NCI-H2196 treated with DMSO at 0.1 percent for 48 hours (cell line): ENCODE data around the gene DUSP3.
"Not testable (repeated sequence)": the region's sequence is repeated elsewhere in the genome, so short reads cannot be mapped to it uniquely, and the experiment has no call there.

Experiments used
- DNase-seq: peaks from one replicate; lab custom pipeline; 2025; ENCODE audit not compliant: unreplicated experiment; lab: John Stamatoyannopoulos, UW

Gene DUSP3

GRCh38 chr17:43801844-43802243 is 23.1 kb upstream of the DUSP3 start:
- DNase-seq, result no peak

GRCh38 chr17:43800736-43801135 is 22.0 kb upstream of the DUSP3 start:
- no peak for DNase-seq

GRCh38 chr17:43799047-43799446 is 20.3 kb upstream of the DUSP3 start:
- DNase-seq, result no peak

- not testable (repeated sequence) for DNase-seq
Measured at GRCh38 chr17:43798024-43798423, 19.2 kb upstream of the DUSP3 start.

- DNase-seq, result not testable (repeated sequence)
Measured at GRCh38 chr17:43792668-43793067, 13.9 kb upstream of the DUSP3 start.

GRCh38 chr17:43791589-43791988 is 12.8 kb upstream of the DUSP3 start:
- peak; percentile 40 for DNase-seq

GRCh38 chr17:43790311-43790940 is 11.6 kb upstream of the DUSP3 start:
- no peak for DNase-seq

GRCh38 chr17:43789482-43789881 is 10.7 kb upstream of the DUSP3 start:
- no peak for DNase-seq

- no peak for DNase-seq
Measured at GRCh38 chr17:43788540-43788939, 9.8 kb upstream of the DUSP3 start.

GRCh38 chr17:43787728-43788127 is 9.0 kb upstream of the DUSP3 start:
- no peak for DNase-seq

GRCh38 chr17:43784628-43785101 is 5.9 kb upstream of the DUSP3 start:
- no peak for DNase-seq

- DNase-seq, result no peak
Measured at GRCh38 chr17:43784068-43784467, 5.3 kb upstream of the DUSP3 start.

GRCh38 chr17:43782913-43783680 is 4.3 kb upstream of the DUSP3 start:
- no peak for DNase-seq

GRCh38 chr17:43780135-43780534 is 1.4 kb upstream of the DUSP3 start, which contains the start of gene CFAP97D1:
Gene CFAP97D1 (plus strand): TSS chr17:43780435. CDS start chr17:43780463, 28 bp downstream.
- no peak for DNase-seq

GRCh38 chr17:43779145-43780125 is 658 bp upstream of the DUSP3 start:
- DNase-seq, result no peak

GRCh38 chr17:43774304-43775250 is 4.2 kb downstream of the DUSP3 start:
- no peak for DNase-seq

GRCh38 chr17:43772877-43773648 is 5.7 kb downstream of the DUSP3 start:
- DNase-seq, result no peak

GRCh38 chr17:43771463-43771862 is 7.3 kb downstream of the DUSP3 start:
- no peak for DNase-seq

GRCh38 chr17:43770957-43771356 is 7.8 kb downstream of the DUSP3 start:
- DNase-seq, result no peak
